Gastrocnemius medialis (tissue), 4 donors: ENCODE data around the gene MOXD1. TPM values are rescaled to one million over a fixed set of nuclear protein-coding genes. Genes with fewer than 3 reads are reported as not detected.

Source experiments
- ATAC-seq, 2 donors: fragments of 150-250 bp; one replicate each; pipeline ENCODE4 v1.9.1; 2016
- DNase-seq, 2 donors: peaks; one replicate each; pipeline ENCODE4 v3.0.0-alpha.2; 2019
- H3K27ac ChIP-seq, 4 donors: fragments of 200-600 bp; sonication (generic); 1 replicate in 1 of 4; 2 replicates in 3 of 4; pipeline ENCODE4 v1.5.1; 2016 to 2018; ENCODE audit warnings: mild to moderate bottlenecking in 2 of 4, moderate library complexity in 1 of 4
- H3K27me3 ChIP-seq, 3 donors: fragments of 200-600 bp; sonication (generic) in 2 of 3; 1 replicate in 1 of 3; 2 replicates in 2 of 3; pipeline versions ENCODE4 v1.5.1 to v1.6.0; 2016 to 2019; ENCODE audit warnings: mild to moderate bottlenecking in 1 of 3, moderate library complexity in 1 of 3
- H3K36me3 ChIP-seq, 2 donors: fragments of 200-600 bp; sonication (generic) in 1 of 2; one replicate each; pipeline ENCODE4 v1.5.1; 2017 to 2018
- H3K4me1 ChIP-seq, 2 donors: fragments of 200-600 bp; sonication (generic) in 1 of 2; one replicate each; pipeline ENCODE4 v1.5.1; 2016 to 2017; ENCODE audit warnings: mild to moderate bottlenecking in 2 of 2
- H3K4me3 ChIP-seq, 4 donors: fragments of 200-600 bp; sonication (generic) in 3 of 4; 1 replicate in 1 of 4; 2 replicates in 3 of 4; pipeline ENCODE4 v1.5.1; 2016 to 2019; ENCODE audit warnings: mild to moderate bottlenecking in 2 of 4
- H3K9me3 ChIP-seq, 3 donors: fragments of 200-600 bp; sonication (generic) in 2 of 3; 1 replicate in 1 of 3; 2 replicates in 2 of 3; pipeline ENCODE4 v1.5.1; 2016 to 2019
- CTCF ChIP-seq, 5 experiments: fragments of 450-650 bp in 3 of 5; fragments of 200-600 bp in 2 of 5; sonication (generic) in 2 of 5; IDR thresholded peaks in 4 of 5; conservative IDR thresholded peaks in 1 of 5; 1 replicate in 4 of 5; 2 replicates in 1 of 5; pipeline ENCODE4 v1.5.1; 2016 to 2019; ENCODE audit warnings: antibody characterized with exemption in 5 of 5, mild to moderate bottlenecking in 3 of 5, moderate library complexity in 3 of 5
- POLR2A ChIP-seq, 2 donors: fragments of 450-650 bp; IDR thresholded peaks; one replicate each; pipeline ENCODE4 v1.6.1; 2017; ENCODE audit warnings: antibody characterized with exemption in 2 of 2, mild to moderate bottlenecking in 2 of 2, moderate library complexity in 2 of 2
- in situ Hi-C, 4 donors: fragments of 200-750 bp; cut with MboI; loops; one replicate each; pipeline versions ENCODE4 v1.15.0 to v1.8.0; 2017; ENCODE audit warnings: low sequenced_read_pairs in 4 of 4
- intact Hi-C: fragments of 100-400 bp; cut with DNase I; formaldehyde crosslinking; loops from one replicate; pipeline ENCODE4 v1.15.1; 2023; ENCODE audit warnings: low total_unique reads
- total RNA-seq, 4 donors: library from RNA; depleted of rRNA; stranded (reverse); fragments of >200 nt; gene quantifications; one replicate each; pipeline versions ENCODE4 v1.1.0 to v1.2.3, GENCODE V29; 2016

Gene MOXD1
- total RNA-seq, 4 donors from 2014 or later = 0.62 to 0.69 (median 0.66) TPM; not detected in 1

- intact Hi-C loops (loop anchor here (5.0 kb wide), 1 partner anchor 117 kb away; no protein-coding TSS in a partner anchor), in situ Hi-C loops (no loop called here)
- Histone ChIP-seq H3K36me3 (no peaks in the 10 kb centered on the region), H3K9me3 (no peaks in the 10 kb centered on the region), H3K27me3 (peaks cover 0 to 2% (median 0%) of the 10 kb centered on the region in 3 donors), H3K4me3 (no peak overlapping the region), H3K4me1 (no peaks in the 10 kb centered on the region), H3K27ac (no peak overlapping the region)
- no peak for DNase-seq
- TF ChIP-seq POLR2A (IDR thresholded peaks at IDR 0.05) (no peak), CTCF (IDR thresholded peaks at IDR 0.05 in 4 of 5, conservative IDR thresholded peaks at IDR 0.05 in 1 of 5) (no peak)
- ATAC-seq = no peak
These were observed 13.5 kb upstream of the MOXD1 start for GRCh38 chr6:132414761-132415160.

- Histone ChIP-seq H3K4me1 (no peaks in the 10 kb centered on the region), H3K4me3 (no peak overlapping the region), H3K36me3 (no peaks in the 10 kb centered on the region), H3K27ac (no peak overlapping the region), H3K27me3 (peaks cover 0 to 2% (median 0%) of the 10 kb centered on the region in 3 donors), H3K9me3 (no peaks in the 10 kb centered on the region)
- in situ Hi-C loops = no loop called here
- TF ChIP-seq CTCF (IDR thresholded peaks at IDR 0.05 in 4 of 5, conservative IDR thresholded peaks at IDR 0.05 in 1 of 5) (no peak), POLR2A (IDR thresholded peaks at IDR 0.05) (no peak)
- ATAC-seq (no peak), DNase-seq (no peak)
- intact Hi-C loops = loop anchor here (5.0 kb wide), 1 partner anchor 117 kb away; no protein-coding TSS in a partner anchor
These were observed 13.0 kb upstream of the MOXD1 start for GRCh38 chr6:132414322-132414721.

GRCh38 chr6:132413499-132413802 is 12.2 kb upstream of the MOXD1 start:
- in situ Hi-C loops (no loop called here), intact Hi-C loops (loop anchor here (5.0 kb wide), 1 partner anchor 116 kb away; no protein-coding TSS in a partner anchor)
- Histone ChIP-seq H3K4me1 (no peaks in the 10 kb centered on the region), H3K36me3 (no peaks in the 10 kb centered on the region), H3K9me3 (no peaks in the 10 kb centered on the region), H3K4me3 (no peak overlapping the region), H3K27me3 (peaks cover 0 to 2% (median 0%) of the 10 kb centered on the region in 3 donors), H3K27ac (no peak overlapping the region)
- TF ChIP-seq CTCF (IDR thresholded peaks at IDR 0.05 in 4 of 5, conservative IDR thresholded peaks at IDR 0.05 in 1 of 5) (no peak), POLR2A (IDR thresholded peaks at IDR 0.05) (no peak)
- ATAC-seq (no peak), DNase-seq (no peak)

GRCh38 chr6:132412656-132413498 is 11.6 kb upstream of the MOXD1 start:
- TF ChIP-seq CTCF (IDR thresholded peaks at IDR 0.05 in 4 of 5, conservative IDR thresholded peaks at IDR 0.05 in 1 of 5) = no peak
- TF ChIP-seq POLR2A (IDR thresholded peaks at IDR 0.05) = no peak
- peaks cover 0 to 2% (median 0%) of the 10 kb centered on the region in 3 donors for H3K27me3 ChIP-seq
- H3K9me3 ChIP-seq = no peaks in the 10 kb centered on the region
- intact Hi-C loops = loop anchor here (5.0 kb wide), 1 partner anchor 116 kb away; no protein-coding TSS in a partner anchor
- H3K27ac ChIP-seq = no peak overlapping the region
- H3K4me1 ChIP-seq = no peaks in the 10 kb centered on the region
- in situ Hi-C loops = no loop called here
- ATAC-seq = no peak
- no peak for DNase-seq
- no peak overlapping the region for H3K4me3 ChIP-seq
- H3K36me3 ChIP-seq = no peaks in the 10 kb centered on the region
